Endodermal cell (in vitro differentiated cells): ENCODE data around the gene GRB10. TPM values are rescaled to one million over a fixed set of nuclear protein-coding genes. Genes with fewer than 3 reads are reported as not detected.
A peak's percentile ranks its signal among the peaks of the same experiment; 100 is the strongest.

Experiments used
- DNase-seq: peaks from one replicate; pipeline ENCODE4 v3.0.0-alpha.2; 2017
- H3K27ac ChIP-seq: 2 replicates; pipeline ENCODE4 v1.5.1; 2013; ENCODE audit warnings: mild to moderate bottlenecking, low read depth, low read length, moderate library complexity
- H3K27me3 ChIP-seq: 2 replicates; pipeline ENCODE4 v1.6.1; 2013; ENCODE audit warnings: mild to moderate bottlenecking, low read length, moderate library complexity; ENCODE audit not compliant: insufficient read depth, control insufficient read depth, poor library complexity, severe bottlenecking
- H3K36me3 ChIP-seq: 2 replicates; pipeline ENCODE4 v1.7.0; 2013; ENCODE audit warnings: mild to moderate bottlenecking, low read length, moderate library complexity; ENCODE audit not compliant: control insufficient read depth, insufficient read depth
- H3K4me1 ChIP-seq: one replicate; pipeline ENCODE4 v1.7.0; 2013; ENCODE audit warnings: low read length; ENCODE audit not compliant: control insufficient read depth, insufficient read depth
- H3K4me3 ChIP-seq: 2 replicates; pipeline ENCODE4 v1.5.1; 2013; ENCODE audit warnings: mild to moderate bottlenecking, low read length, moderate library complexity
- H3K9ac ChIP-seq: 2 replicates; pipeline ENCODE4 v1.6.1; 2013; ENCODE audit warnings: mild to moderate bottlenecking, low read length, moderate library complexity; ENCODE audit not compliant: poor library complexity, severe bottlenecking; ENCODE audit errors: extremely low read depth
- H3K9me3 ChIP-seq: 2 replicates; pipeline ENCODE4 v1.6.1; 2013; ENCODE audit warnings: mild to moderate bottlenecking, low read length, moderate library complexity; ENCODE audit not compliant: control insufficient read depth
- H3K27ac Mint-ChIP-seq: 2 replicates; pipeline ENCODE4 v1.8.0; 2020; ENCODE audit warnings: mixed read lengths
- H3K27me3 Mint-ChIP-seq: 2 replicates; pipeline ENCODE4 v1.8.0; 2021; ENCODE audit warnings: mild to moderate bottlenecking, mixed read lengths; ENCODE audit not compliant: insufficient read depth
- H3K36me3 Mint-ChIP-seq: 2 replicates; pipeline ENCODE4 v1.8.0; 2020; ENCODE audit warnings: low read depth, mixed read lengths
- H3K4me1 Mint-ChIP-seq: 2 replicates; pipeline ENCODE4 v1.8.0; 2020; ENCODE audit warnings: mixed read lengths
- H3K4me3 Mint-ChIP-seq: 2 replicates; pipeline ENCODE4 v1.8.0; 2020; ENCODE audit warnings: mild to moderate bottlenecking, moderate library complexity, mixed read lengths
- H3K9me3 Mint-ChIP-seq: 2 replicates; pipeline ENCODE4 v1.8.0; 2020; ENCODE audit warnings: mild to moderate bottlenecking, mixed read lengths
- CTCF ChIP-seq: fragments of 200-600 bp; sonication (generic); conservative IDR thresholded peaks from 2 replicates; pipeline ENCODE4 v1.5.0; 2021; ENCODE audit warnings: antibody characterized with exemption, mild to moderate bottlenecking
- WGBS, 2 experiments: methylation state at CpG; one replicate each; pipeline versions ENCODE4 v1.1.5 to v1.1.7; 2013; ENCODE audit warnings: missing lambda C conversion rate in 2 of 2, mixed read lengths in 1 of 2; ENCODE audit not compliant: insufficient coverage in 1 of 2, insufficient read length in 1 of 2; 5-methylcytosine and 5-hydroxymethylcytosine counted together
- total RNA-seq, 2 donors: library from RNA; stranded (reverse); fragmentation: NEBNext Ultra II Directional in 1 of 2; extraction: Animal tissue kit (Norgen Biotek cat#: 25700) in 1 of 2; gene quantifications; 2 replicates in 1 of 2; 3 replicates in 1 of 2; pipeline ENCODE4 v1.2.1, GENCODE V29; 2021

Gene GRB10
- total RNA-seq, 2 donors from 2014 or later: 71.9 to 97.5 TPM

GRCh38 chr7:50821457-50822008, 38.8 kb upstream of the GRB10 start:
- H3K27ac Mint-ChIP-seq: peak overlapping the region; percentile 40
- Histone ChIP-seq H3K9ac (no peak overlapping the region), H3K27me3 (no peaks in the 10 kb centered on the region), H3K4me1 (peaks cover 14% of the 10 kb centered on the region), H3K9me3 (peaks cover 4% of the 10 kb centered on the region), H3K4me3 (peak overlapping the region; percentile 22), H3K27ac (no peak overlapping the region), H3K36me3 (no peaks in the 10 kb centered on the region)
- peaks cover 17% of the 10 kb centered on the region for H3K4me1 Mint-ChIP-seq
- TF ChIP-seq CTCF: no peak
- no peaks in the 10 kb centered on the region for H3K27me3 Mint-ChIP-seq
- no peaks in the 10 kb centered on the region for H3K36me3 Mint-ChIP-seq
- no peaks in the 10 kb centered on the region for H3K9me3 Mint-ChIP-seq
- no peak overlapping the region for H3K4me3 Mint-ChIP-seq
- WGBS, 2 experiments: 85 to 87% methylated on average over 10 to 11 of the region's 11 CpGs
- DNase-seq: no peak

DNA sequence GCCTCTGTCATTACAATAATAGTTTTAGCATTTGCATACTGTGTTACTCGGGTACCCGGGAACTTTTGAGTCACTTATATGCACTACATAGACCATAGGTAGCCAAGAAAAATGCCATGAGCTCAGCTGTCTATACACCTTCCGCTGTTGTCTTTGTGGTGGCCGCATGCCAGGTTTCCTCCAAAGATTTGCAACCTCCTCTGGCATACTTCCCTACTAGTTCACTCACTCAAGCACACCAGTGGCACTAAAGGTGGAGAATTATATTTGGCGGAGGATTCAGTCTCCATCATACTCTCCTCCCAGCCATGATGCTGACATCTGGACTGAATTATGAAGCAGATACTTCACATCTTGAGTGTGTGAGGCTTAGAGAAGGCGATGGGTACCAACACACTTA, 35.6 kb upstream of the GRB10 start:
- H3K9ac ChIP-seq: no peak overlapping the region
- DNase-seq: no peak
- peaks cover 20% of the 10 kb centered on the region for H3K4me1 ChIP-seq
- no peaks in the 10 kb centered on the region for H3K36me3 ChIP-seq
- H3K27ac ChIP-seq: no peak overlapping the region
- H3K27me3 Mint-ChIP-seq: no peaks in the 10 kb centered on the region
- H3K9me3 Mint-ChIP-seq: no peaks in the 10 kb centered on the region
- H3K4me3 ChIP-seq: no peak overlapping the region
- TF ChIP-seq CTCF: no peak
- WGBS, 2 experiments: 88 to 92% methylated on average over 4 to 5 of the region's 6 CpGs
- H3K36me3 Mint-ChIP-seq: no peaks in the 10 kb centered on the region
- no peak overlapping the region for H3K27ac Mint-ChIP-seq
- no peak overlapping the region for H3K4me3 Mint-ChIP-seq
- peaks cover 10% of the 10 kb centered on the region for H3K9me3 ChIP-seq
- peaks cover 25% of the 10 kb centered on the region for H3K4me1 Mint-ChIP-seq
- no peaks in the 10 kb centered on the region for H3K27me3 ChIP-seq

GRCh38 chr7:50817561-50817960, 34.9 kb upstream of the GRB10 start:
- Mint-ChIP-seq H3K4me3 (no peak overlapping the region), H3K36me3 (no peaks in the 10 kb centered on the region), H3K27me3 (no peaks in the 10 kb centered on the region), H3K9me3 (no peaks in the 10 kb centered on the region), H3K4me1 (peaks cover 33% of the 10 kb centered on the region), H3K27ac (no peak overlapping the region)
- no peak overlapping the region for H3K4me3 ChIP-seq
- 100% methylated on average over 1 of the region's 1 CpG; no CpG with 5 or more reads in 1 of the 2 experiments for WGBS, 2 experiments
- no peaks in the 10 kb centered on the region for H3K36me3 ChIP-seq
- H3K27ac ChIP-seq: no peak overlapping the region
- no peaks in the 10 kb centered on the region for H3K27me3 ChIP-seq
- no peak for TF ChIP-seq CTCF
- DNase-seq: no peak
- peaks cover 25% of the 10 kb centered on the region for H3K4me1 ChIP-seq
- peaks cover 10% of the 10 kb centered on the region for H3K9me3 ChIP-seq
- H3K9ac ChIP-seq: no peak overlapping the region
